ENCODE measurements around the gene SCAF4. TPM values are rescaled to one million over a fixed set of nuclear protein-coding genes. Genes with fewer than 3 reads are reported as not detected.

SCAF4 gene
- total and polyA plus RNA-seq, 4 donors: 7.1 to 11.1 (median 9.3) TPM

- no peak for DNase-seq (ENCODE audit: low spot score)
- Histone ChIP-seq H3K9me3 (ENCODE audit: control insufficient read depth in 4 of 4, low read length in 3 of 4) (no peaks in the 10 kb centered on the region), H3K27me3 (ENCODE audit: control insufficient read depth in 4 of 4, insufficient read depth in 4 of 4, low read length in 3 of 4) (no peaks in the 10 kb centered on the region), H3K36me3 (ENCODE audit: control insufficient read depth in 4 of 4, insufficient read depth in 3 of 4, low read depth in 1 of 4, low read length in 3 of 4) (no peaks in the 10 kb centered on the region), H3K4me1 (ENCODE audit: control insufficient read depth in 4 of 4, insufficient read depth in 4 of 4, low read length in 3 of 4) (peaks cover 5 to 33% (median 15%) of the 10 kb centered on the region in 4 donors), H3K4me3 (ENCODE audit: low read depth in 1 of 3, low read length in 3 of 3) (no peak overlapping the region), H3K9ac (ENCODE audit: low read depth in 1 of 2, low read length in 2 of 2) (no peak overlapping the region), H3K27ac (ENCODE audit: low read depth in 1 of 2, low read length in 2 of 2) (no peak overlapping the region)
- 83% methylated on average over 5 of the region's 5 CpGs for WGBS
- TF ChIP-seq TAF1 (conservative IDR thresholded peaks at IDR 0.05): no peak
- TF ChIP-seq, protein P1, sequence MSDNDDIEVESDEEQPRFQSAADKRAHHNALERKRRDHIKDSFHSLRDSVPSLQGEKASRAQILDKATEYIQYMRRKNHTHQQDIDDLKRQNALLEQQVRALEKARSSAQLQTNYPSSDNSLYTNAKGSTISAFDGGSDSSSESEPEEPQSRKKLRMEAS (IDR thresholded peaks at IDR 0.05): no peak
- no peak for TF ChIP-seq RXRA (IDR thresholded peaks at IDR 0.05)
- TF ChIP-seq FOXA2 (IDR thresholded peaks at IDR 0.05): no peak
- TF ChIP-seq, protein P2, sequence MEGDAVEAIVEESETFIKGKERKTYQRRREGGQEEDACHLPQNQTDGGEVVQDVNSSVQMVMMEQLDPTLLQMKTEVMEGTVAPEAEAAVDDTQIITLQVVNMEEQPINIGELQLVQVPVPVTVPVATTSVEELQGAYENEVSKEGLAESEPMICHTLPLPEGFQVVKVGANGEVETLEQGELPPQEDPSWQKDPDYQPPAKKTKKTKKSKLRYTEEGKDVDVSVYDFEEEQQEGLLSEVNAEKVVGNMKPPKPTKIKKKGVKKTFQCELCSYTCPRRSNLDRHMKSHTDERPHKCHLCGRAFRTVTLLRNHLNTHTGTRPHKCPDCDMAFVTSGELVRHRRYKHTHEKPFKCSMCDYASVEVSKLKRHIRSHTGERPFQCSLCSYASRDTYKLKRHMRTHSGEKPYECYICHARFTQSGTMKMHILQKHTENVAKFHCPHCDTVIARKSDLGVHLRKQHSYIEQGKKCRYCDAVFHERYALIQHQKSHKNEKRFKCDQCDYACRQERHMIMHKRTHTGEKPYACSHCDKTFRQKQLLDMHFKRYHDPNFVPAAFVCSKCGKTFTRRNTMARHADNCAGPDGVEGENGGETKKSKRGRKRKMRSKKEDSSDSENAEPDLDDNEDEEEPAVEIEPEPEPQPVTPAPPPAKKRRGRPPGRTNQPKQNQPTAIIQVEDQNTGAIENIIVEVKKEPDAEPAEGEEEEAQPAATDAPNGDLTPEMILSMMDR (IDR thresholded peaks at IDR 0.05; ENCODE audit: low read depth, low read length, missing input control): no peak
- TF ChIP-seq, protein P3, sequence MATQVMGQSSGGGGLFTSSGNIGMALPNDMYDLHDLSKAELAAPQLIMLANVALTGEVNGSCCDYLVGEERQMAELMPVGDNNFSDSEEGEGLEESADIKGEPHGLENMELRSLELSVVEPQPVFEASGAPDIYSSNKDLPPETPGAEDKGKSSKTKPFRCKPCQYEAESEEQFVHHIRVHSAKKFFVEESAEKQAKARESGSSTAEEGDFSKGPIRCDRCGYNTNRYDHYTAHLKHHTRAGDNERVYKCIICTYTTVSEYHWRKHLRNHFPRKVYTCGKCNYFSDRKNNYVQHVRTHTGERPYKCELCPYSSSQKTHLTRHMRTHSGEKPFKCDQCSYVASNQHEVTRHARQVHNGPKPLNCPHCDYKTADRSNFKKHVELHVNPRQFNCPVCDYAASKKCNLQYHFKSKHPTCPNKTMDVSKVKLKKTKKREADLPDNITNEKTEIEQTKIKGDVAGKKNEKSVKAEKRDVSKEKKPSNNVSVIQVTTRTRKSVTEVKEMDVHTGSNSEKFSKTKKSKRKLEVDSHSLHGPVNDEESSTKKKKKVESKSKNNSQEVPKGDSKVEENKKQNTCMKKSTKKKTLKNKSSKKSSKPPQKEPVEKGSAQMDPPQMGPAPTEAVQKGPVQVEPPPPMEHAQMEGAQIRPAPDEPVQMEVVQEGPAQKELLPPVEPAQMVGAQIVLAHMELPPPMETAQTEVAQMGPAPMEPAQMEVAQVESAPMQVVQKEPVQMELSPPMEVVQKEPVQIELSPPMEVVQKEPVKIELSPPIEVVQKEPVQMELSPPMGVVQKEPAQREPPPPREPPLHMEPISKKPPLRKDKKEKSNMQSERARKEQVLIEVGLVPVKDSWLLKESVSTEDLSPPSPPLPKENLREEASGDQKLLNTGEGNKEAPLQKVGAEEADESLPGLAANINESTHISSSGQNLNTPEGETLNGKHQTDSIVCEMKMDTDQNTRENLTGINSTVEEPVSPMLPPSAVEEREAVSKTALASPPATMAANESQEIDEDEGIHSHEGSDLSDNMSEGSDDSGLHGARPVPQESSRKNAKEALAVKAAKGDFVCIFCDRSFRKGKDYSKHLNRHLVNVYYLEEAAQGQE (IDR thresholded peaks at IDR 0.05): no peak
- TF ChIP-seq SP1 (IDR thresholded peaks at IDR 0.05): no peak
- no peak for TF ChIP-seq JUND (IDR thresholded peaks at IDR 0.05)
- TF ChIP-seq GABPA (IDR thresholded peaks at IDR 0.05 in 1 of 2, conservative IDR thresholded peaks at IDR 0.05 in 1 of 2): no peak
- TF ChIP-seq HNF4G (IDR thresholded peaks at IDR 0.05): no peak
- TF ChIP-seq HNF4A (conservative IDR thresholded peaks at IDR 0.05): no peak
- TF ChIP-seq RAD21 (IDR thresholded peaks at IDR 0.05): no peak
- TF ChIP-seq NR2F2 (IDR thresholded peaks at IDR 0.05): no peak
- TF ChIP-seq, protein P4, sequence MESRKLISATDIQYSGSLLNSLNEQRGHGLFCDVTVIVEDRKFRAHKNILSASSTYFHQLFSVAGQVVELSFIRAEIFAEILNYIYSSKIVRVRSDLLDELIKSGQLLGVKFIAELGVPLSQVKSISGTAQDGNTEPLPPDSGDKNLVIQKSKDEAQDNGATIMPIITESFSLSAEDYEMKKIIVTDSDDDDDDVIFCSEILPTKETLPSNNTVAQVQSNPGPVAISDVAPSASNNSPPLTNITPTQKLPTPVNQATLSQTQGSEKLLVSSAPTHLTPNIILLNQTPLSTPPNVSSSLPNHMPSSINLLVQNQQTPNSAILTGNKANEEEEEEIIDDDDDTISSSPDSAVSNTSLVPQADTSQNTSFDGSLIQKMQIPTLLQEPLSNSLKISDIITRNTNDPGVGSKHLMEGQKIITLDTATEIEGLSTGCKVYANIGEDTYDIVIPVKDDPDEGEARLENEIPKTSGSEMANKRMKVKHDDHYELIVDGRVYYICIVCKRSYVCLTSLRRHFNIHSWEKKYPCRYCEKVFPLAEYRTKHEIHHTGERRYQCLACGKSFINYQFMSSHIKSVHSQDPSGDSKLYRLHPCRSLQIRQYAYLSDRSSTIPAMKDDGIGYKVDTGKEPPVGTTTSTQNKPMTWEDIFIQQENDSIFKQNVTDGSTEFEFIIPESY (IDR thresholded peaks at IDR 0.05): no peak
- no peak for TF ChIP-seq YY1 (IDR thresholded peaks at IDR 0.05)
These were observed 17.8 kb downstream of the SCAF4 start for GRCh38 chr21:31713973-31714740.

- Histone ChIP-seq H3K27ac (ENCODE audit: low read depth in 1 of 2, low read length in 2 of 2) (no peak overlapping the region), H3K4me3 (ENCODE audit: low read depth in 1 of 3, low read length in 3 of 3) (no peak overlapping the region), H3K4me1 (ENCODE audit: control insufficient read depth in 4 of 4, insufficient read depth in 4 of 4, low read length in 3 of 4) (peaks cover 6 to 33% (median 15%) of the 10 kb centered on the region in 4 donors), H3K9me3 (ENCODE audit: control insufficient read depth in 4 of 4, low read length in 3 of 4) (no peaks in the 10 kb centered on the region), H3K9ac (ENCODE audit: low read depth in 1 of 2, low read length in 2 of 2) (no peak overlapping the region), H3K27me3 (ENCODE audit: control insufficient read depth in 4 of 4, insufficient read depth in 4 of 4, low read length in 3 of 4) (no peaks in the 10 kb centered on the region), H3K36me3 (ENCODE audit: control insufficient read depth in 4 of 4, insufficient read depth in 3 of 4, low read depth in 1 of 4, low read length in 3 of 4) (no peaks in the 10 kb centered on the region)
- no peak for DNase-seq (ENCODE audit: low spot score)
- 59% methylated on average over 3 of the region's 3 CpGs for WGBS
- TF ChIP-seq FOXA1 (IDR thresholded peaks at IDR 0.05): no peak
- TF ChIP-seq, protein P2 (IDR thresholded peaks at IDR 0.05; ENCODE audit: low read depth, low read length, missing input control): no peak
- TF ChIP-seq GABPA (IDR thresholded peaks at IDR 0.05 in 1 of 2, conservative IDR thresholded peaks at IDR 0.05 in 1 of 2): no peak
- TF ChIP-seq, protein P4 (IDR thresholded peaks at IDR 0.05): no peak
These were observed 18.8 kb downstream of the SCAF4 start for GRCh38 chr21:31713115-31713514.
